IMR-90 (cell line): ENCODE measurements around the gene FTO.

ENCODE experiments used
- BHLHE40 ChIP-seq: fragments of 150-350 bp; IDR thresholded peaks from 2 replicates; pipeline ENCODE4 v1.6.1; 2016; ENCODE audit warnings: mild to moderate bottlenecking, low read depth, low read length
- CTCF ChIP-seq: conservative IDR thresholded peaks from 2 replicates; pipeline ENCODE4 v1.5.1; 2012; ENCODE audit warnings: mild to moderate bottlenecking, low read depth, low read length, improper control_type of control experiment
- MXI1 ChIP-seq: IDR thresholded peaks from 2 replicates; pipeline ENCODE4 v1.6.1; 2012; ENCODE audit warnings: low read depth, mild to moderate bottlenecking, low read length, moderate library complexity, borderline replicate concordance
- POLR2A ChIP-seq: IDR thresholded peaks from 2 replicates; pipeline ENCODE4 v1.6.1; 2012; ENCODE audit warnings: mild to moderate bottlenecking, low read depth, low read length
- RAD21 ChIP-seq: IDR thresholded peaks from 2 replicates; pipeline ENCODE4 v1.6.1; 2012; ENCODE audit warnings: low read length, improper control_type of control experiment
- RCOR1 ChIP-seq: IDR thresholded peaks from 2 replicates; pipeline ENCODE4 v1.6.1; 2012; ENCODE audit warnings: mild to moderate bottlenecking, low read length, improper control_type of control experiment; ENCODE audit not compliant: insufficient replicate concordance
- RFX5 ChIP-seq: IDR thresholded peaks from 2 replicates; pipeline ENCODE4 v1.8.0; 2012; ENCODE audit warnings: low read depth, mild to moderate bottlenecking, low read length, moderate library complexity
- SMC3 ChIP-seq: fragments of 150-350 bp; IDR thresholded peaks from 2 replicates; pipeline ENCODE4 v1.6.1; 2016; ENCODE audit warnings: low read depth, mild to moderate bottlenecking, antibody characterized with exemption, low read length, moderate library complexity

DNA sequence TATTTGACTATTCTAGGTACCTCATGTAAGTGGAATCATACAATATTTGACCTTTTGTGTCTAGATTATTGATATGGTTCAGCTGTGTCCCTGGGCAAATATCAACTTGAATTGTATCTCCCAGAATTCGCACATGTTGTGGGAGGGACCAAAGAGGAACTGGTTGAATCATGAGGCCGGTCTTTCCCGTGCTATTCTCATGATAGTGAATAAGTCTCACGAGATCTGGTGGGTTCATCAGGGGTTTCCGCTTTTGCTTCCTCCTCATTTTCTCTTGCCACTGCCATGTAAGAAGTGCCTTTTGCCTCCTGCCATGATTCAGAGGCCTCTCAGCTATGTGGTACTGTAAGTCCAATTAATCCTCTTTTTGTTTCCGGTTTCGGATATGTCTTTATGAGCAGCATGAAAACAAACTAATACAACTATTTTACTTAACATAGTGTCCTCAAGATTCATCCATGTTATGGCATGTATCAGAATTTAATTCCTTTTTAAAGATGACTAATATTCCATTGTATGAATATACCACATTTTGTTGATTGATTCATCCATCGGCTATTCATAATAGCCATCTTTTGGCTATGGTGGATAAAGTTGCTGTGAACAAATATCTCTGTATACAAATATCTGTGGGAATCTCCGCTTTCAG is 129.1 kb downstream of the FTO start:
- no peak for TF ChIP-seq CTCF
- TF ChIP-seq BHLHE40 = no peak
- no peak for TF ChIP-seq POLR2A
- no peak for TF ChIP-seq RFX5
- TF ChIP-seq MXI1 = no peak
- TF ChIP-seq RAD21 = no peak
- TF ChIP-seq SMC3 = no peak
- no peak for TF ChIP-seq RCOR1
